H1 (cell line): ENCODE measurements around the gene POLR1C. TPM values are rescaled to one million over a fixed set of nuclear protein-coding genes. Genes with fewer than 3 reads are reported as not detected.

ENCODE experiments used
- CTCF ChIA-PET: fragments of 300-600 bp; sonication (Branson Sonifier 250); formaldehyde crosslinking; loops from one replicate; lab custom pipeline; 2021; ENCODE audit not compliant: partially characterized antibody; lab: Charles Lee
- POLR2A ChIA-PET: fragments of 300-600 bp; sonication (Branson Sonifier 250); formaldehyde crosslinking; loops from one replicate; lab custom pipeline; 2021; ENCODE audit warnings: inconsistent platforms; ENCODE audit not compliant: partially characterized antibody; lab: Charles Lee
- DNase-seq, 2 experiments: peaks; one replicate each; pipeline versions ENCODE4 v3.0.0 to v3.0.0-alpha.2; 2010 to 2022; ENCODE audit warnings: low spot score in 2 of 2, low read depth in 1 of 2, mixed read lengths in 1 of 2
- FAIRE-seq: peaks from 2 replicates; lab custom pipeline; 2011; peaks lifted over from hg19 to GRCh38; lab: Jason Lieb, UNC
- H2AFZ ChIP-seq: 2 replicates; pipeline ENCODE4 v1.8.1; 2012; ENCODE audit warnings: low read length, inconsistent platforms
- H2AK5ac ChIP-seq: 2 replicates; pipeline ENCODE4 v1.6.1; 2013; ENCODE audit warnings: low read depth, low read length
- H2BK120ac ChIP-seq: replicated peaks from 2 replicates; pipeline ENCODE3; 2013; ENCODE audit warnings: low read depth, low read length, inconsistent platforms
- H2BK12ac ChIP-seq: 2 replicates; pipeline ENCODE4 v1.6.1; 2013; ENCODE audit warnings: low read depth, low read length
- H2BK15ac ChIP-seq: 2 replicates; pipeline ENCODE4 v1.6.1; 2013; ENCODE audit warnings: low read length
- H2BK20ac ChIP-seq: 2 replicates; pipeline ENCODE4 v1.6.1; 2013; ENCODE audit warnings: low read length
- H2BK5ac ChIP-seq: 2 replicates; pipeline ENCODE4 v1.6.1; 2013; ENCODE audit warnings: low read depth, low read length
- H3K14ac ChIP-seq: 2 replicates; pipeline ENCODE4 v1.6.1; 2013; ENCODE audit warnings: inconsistent platforms; ENCODE audit not compliant: insufficient read length
- H3K18ac ChIP-seq: 2 replicates; pipeline ENCODE4 v1.6.1; 2013; ENCODE audit warnings: low read length; ENCODE audit errors: extremely low read depth
- H3K23ac ChIP-seq: 2 replicates; pipeline ENCODE4 v1.6.1; 2013; ENCODE audit warnings: inconsistent platforms; ENCODE audit not compliant: insufficient read length
- H3K23me2 ChIP-seq: 2 replicates; pipeline ENCODE4 v1.6.1; 2013; ENCODE audit warnings: low read depth, low read length
- H3K27ac ChIP-seq: 2 replicates; pipeline ENCODE4 v1.6.1; 2011; ENCODE audit warnings: low read depth, low read length, inconsistent platforms
- H3K27me3 ChIP-seq, 4 experiments: replicated peaks in 1 of 4; 1 replicate in 1 of 4; 2 replicates in 3 of 4; pipeline versions ENCODE4 v1.6.1 to v1.8.1; 2011 to 2013; ENCODE audit warnings: low read length in 3 of 4, mild to moderate bottlenecking in 3 of 4, inconsistent platforms in 2 of 4, mixed read lengths in 2 of 4, moderate library complexity in 1 of 4; ENCODE audit not compliant: control insufficient read depth in 3 of 4, insufficient read depth in 3 of 4; ENCODE audit errors: extremely low read depth in 1 of 4
- H3K36me3 ChIP-seq, 4 experiments: 2 replicates each; pipeline versions ENCODE4 v1.6.1 to v1.8.1; 2011 to 2013; ENCODE audit warnings: mild to moderate bottlenecking in 4 of 4, low read length in 3 of 4, moderate library complexity in 2 of 4, control low read depth in 1 of 4, inconsistent platforms in 1 of 4; ENCODE audit not compliant: insufficient read depth in 4 of 4, control insufficient read depth in 2 of 4
- H3K4ac ChIP-seq: replicated peaks from 2 replicates; pipeline ENCODE3; 2013; ENCODE audit warnings: low read length, low read depth, mixed read lengths, inconsistent platforms; ENCODE audit not compliant: insufficient read length
- H3K4me1 ChIP-seq, 4 experiments: replicated peaks in 1 of 4; 1 replicate in 1 of 4; 2 replicates in 3 of 4; pipeline versions ENCODE4 v1.6.1 to v1.8.1; 2011 to 2013; ENCODE audit warnings: low read length in 3 of 4, inconsistent platforms in 2 of 4, mixed read lengths in 1 of 4; ENCODE audit not compliant: insufficient read depth in 4 of 4, control insufficient read depth in 3 of 4
- H3K4me2 ChIP-seq, 2 experiments: 2 replicates each; pipeline versions ENCODE4 v1.6.1 to v1.8.1; 2011 to 2013; ENCODE audit warnings: low read depth in 2 of 2, low read length in 2 of 2, control low read depth in 1 of 2, inconsistent platforms in 1 of 2, mild to moderate bottlenecking in 1 of 2; ENCODE audit not compliant: insufficient read depth in 1 of 2
- H3K4me3 ChIP-seq, 4 experiments: fragments of 200-600, 300-600 bp in 1 of 4; sonication (generic), shearing (Covaris generic), sonication (Bioruptor Twin) in 1 of 4; 2 replicates each; pipeline versions ENCODE4 v1.5.1 to v1.8.1; 2011 to 2016; ENCODE audit warnings: low read length in 4 of 4, low read depth in 3 of 4, control low read depth in 2 of 4, inconsistent platforms in 2 of 4, mild to moderate bottlenecking in 2 of 4, mixed read lengths in 1 of 4, moderate library complexity in 1 of 4; ENCODE audit not compliant: insufficient read depth in 2 of 4; ENCODE audit errors: extremely low read depth in 1 of 4
- H3K56ac ChIP-seq: replicated peaks from 2 replicates; pipeline ENCODE3; 2013; ENCODE audit warnings: low read depth, mild to moderate bottlenecking, mixed read lengths, low read length, inconsistent platforms; ENCODE audit not compliant: insufficient read length
- H3K79me1 ChIP-seq: 2 replicates; pipeline ENCODE4 v1.6.1; 2013; ENCODE audit warnings: low read depth, low read length, control low read depth
- H3K79me2 ChIP-seq, 2 experiments: 2 replicates each; pipeline versions ENCODE4 v1.6.1 to v1.8.1; 2012 to 2013; ENCODE audit warnings: low read length in 2 of 2, mild to moderate bottlenecking in 2 of 2, inconsistent platforms in 1 of 2; ENCODE audit not compliant: insufficient read depth in 2 of 2, control insufficient read depth in 1 of 2
- H3K9ac ChIP-seq, 4 experiments: replicated peaks in 1 of 4; 1 replicate in 1 of 4; 2 replicates in 3 of 4; pipeline versions ENCODE4 v1.6.1 to v1.8.1; 2011 to 2013; ENCODE audit warnings: low read depth in 3 of 4, low read length in 3 of 4, control low read depth in 2 of 4, mild to moderate bottlenecking in 2 of 4, moderate library complexity in 2 of 4, inconsistent platforms in 1 of 4; ENCODE audit errors: extremely low read depth in 1 of 4
- H3K9me3 ChIP-seq, 2 experiments: 2 replicates each; pipeline versions ENCODE4 v1.6.1 to v1.8.1; 2012 to 2013; ENCODE audit warnings: mild to moderate bottlenecking in 2 of 2, moderate library complexity in 2 of 2, control low read depth in 1 of 2, inconsistent platforms in 1 of 2, low read depth in 1 of 2, low read length in 1 of 2, mixed read lengths in 1 of 2; ENCODE audit not compliant: insufficient read depth in 2 of 2
- H4K20me1 ChIP-seq, 2 experiments: replicated peaks in 1 of 2; 2 replicates each; pipeline versions ENCODE3 to v1.8.1; 2011 to 2013; ENCODE audit warnings: inconsistent platforms in 2 of 2, low read length in 2 of 2, mild to moderate bottlenecking in 1 of 2; ENCODE audit not compliant: insufficient read depth in 2 of 2, control insufficient read depth in 1 of 2
- H4K5ac ChIP-seq: 2 replicates; pipeline ENCODE4 v1.6.1; 2013; ENCODE audit warnings: low read length, low read depth, mixed read lengths, inconsistent platforms; ENCODE audit not compliant: insufficient read length
- H4K8ac ChIP-seq: 2 replicates; pipeline ENCODE4 v1.8.0; 2013; ENCODE audit warnings: mild to moderate bottlenecking, moderate library complexity, low read length, inconsistent platforms; ENCODE audit not compliant: insufficient read depth; ENCODE audit errors: extremely low read depth
- H4K91ac ChIP-seq: replicated peaks from 2 replicates; pipeline ENCODE3; 2013; ENCODE audit warnings: low read length, mixed read lengths, inconsistent platforms; ENCODE audit not compliant: insufficient read length
- BCL11A ChIP-seq, 2 experiments: IDR thresholded peaks; one replicate each; pipeline ENCODE4 v1.6.1; 2011; ENCODE audit warnings: low read depth in 2 of 2, low read length in 2 of 2, mild to moderate bottlenecking in 2 of 2
- HDAC6 ChIP-seq: IDR thresholded peaks from one replicate; pipeline ENCODE4 v1.7.1; 2012; ENCODE audit warnings: low read depth, mild to moderate bottlenecking, inconsistent platforms, low read length, moderate library complexity
- WGBS, 2 experiments: shearing (Covaris generic) in 1 of 2; methylation state at CpG; one replicate each; pipeline versions ENCODE4 v1.1.6 to v1.1.7; 2013 to 2015; ENCODE audit warnings: low lambda C conversion rate in 2 of 2, mixed read lengths in 2 of 2, inconsistent platforms in 1 of 2, low coverage in 1 of 2, missing lambda C conversion rate in 1 of 2; ENCODE audit not compliant: insufficient replicate concordance in 2 of 2, insufficient coverage in 1 of 2, insufficient read length in 1 of 2; ENCODE audit errors: extremely low coverage in 1 of 2, missing lambda C conversion rate in 1 of 2; 5-methylcytosine and 5-hydroxymethylcytosine counted together
- polyA plus RNA-seq, 7 experiments: library from polyadenylated mRNA; depleted of rRNA in 3 of 7; stranded (reverse) in 5 of 7; unstranded in 2 of 7; fragments of >200 nt in 5 of 7; fragments of 200-250 nt in 2 of 7; gene quantifications; 1 replicate in 5 of 7; 2 replicates in 1 of 7; 4 replicates in 1 of 7; pipeline versions ENCODE4 v1.2.1 to v1.2.3, GENCODE V29; 2011 to 2013; ENCODE audit warnings: missing spikeins in 2 of 7, mixed read lengths in 2 of 7
- total RNA-seq: library from RNA; stranded (reverse); fragmentation: NEBNext Ultra II Directional; extraction: Animal tissue kit (Norgen Biotek cat#: 25700); gene quantifications from 2 replicates; pipeline ENCODE4 v1.2.1, GENCODE V29; 2021

Gene POLR1C
- total and polyA plus RNA-seq, 2 of the 8 experiments (the other 6 are each of a cell fraction or from before 2014, with no cell fraction given) = 42.9 to 49.6 TPM

GRCh38 chr6:43468240-43468639 is 48.6 kb upstream of the POLR1C start:
- Histone ChIP-seq H3K4ac (no peak overlapping the region), H3K14ac (no peak overlapping the region), H2BK20ac (no peak overlapping the region), H3K23ac (no peak overlapping the region), H3K36me3 (no peaks in the 10 kb centered on the region), H4K91ac (no peak overlapping the region), H3K4me3 (no peak overlapping the region), H3K56ac (no peak overlapping the region), H2AFZ (0 out of 2 replicates have a peak overlapping the region, but pooled peaks have one; percentile 97), H2BK12ac (no peak overlapping the region), H3K4me1 (peaks cover 0 to 8% (median 5%) of the 10 kb centered on the region in 4 experiments; a peak in 4 of 7 replicates), H3K18ac (no peak overlapping the region), H3K4me2 (no peak overlapping the region), H3K27ac (no peak overlapping the region), H3K23me2 (no peaks in the 10 kb centered on the region), H2AK5ac (no peak overlapping the region), H3K9me3 (no peaks in the 10 kb centered on the region), H4K20me1 (no peaks in the 10 kb centered on the region), H2BK120ac (no peak overlapping the region), H3K27me3 (no peaks in the 10 kb centered on the region), H2BK15ac (no peak overlapping the region), H3K9ac (no peak overlapping the region), H4K5ac (no peak overlapping the region), H4K8ac (no peak overlapping the region), H2BK5ac (no peak overlapping the region), H3K79me2 (no peaks in the 10 kb centered on the region), H3K79me1 (no peaks in the 10 kb centered on the region)
- FAIRE-seq = no peak
- TF ChIP-seq HDAC6 (no peak), BCL11A (IDR thresholded peaks at IDR 0.05; ENCODE audit: low read depth in 2 of 2, low read length in 2 of 2) (no peak)
- 94% methylated on average over 4 of the region's 4 CpGs; no CpG with 5 or more reads in 1 of the 2 experiments for WGBS, 2 experiments
- ChIA-PET CTCF (interaction anchor here (1.3 to 32.9 kb wide), 3 partner anchors 11 to 32 kb away, joined by 3 to 536 read pairs (median 4); partner anchors contain the start of gene LRRC73), POLR2A (interaction anchor here (1.5 kb wide), 1 partner anchor 9 kb away, joined by 5 read pairs; the partner anchor contains the start of gene TJAP1)
- DNase-seq = no peak
